ENCODE data around the gene ELMO2. TPM values are rescaled to one million over a fixed set of nuclear protein-coding genes. Genes with fewer than 3 reads are reported as not detected.

Gene ELMO2
- total RNA-seq, 1 donor: 48.4 TPM

GRCh38 chr20:46359233-46359751 lies 47.1 kb downstream of the ELMO2 start:
- TF ChIP-seq CTCF (IDR thresholded peaks at IDR 0.05; ENCODE audit: insufficient read depth, low read depth, low read length): no peak
- H3K4me3 ChIP-seq (ENCODE audit: low read depth, low read length): no peak overlapping the region
- DNase-seq (ENCODE audit: low read depth): no peak

- DNase-seq (ENCODE audit: low read depth): no peak
These were observed 47.9 kb downstream of the ELMO2 start for GRCh38 chr20:46358346-46359058.

GRCh38 chr20:46357030-46357514 lies 49.3 kb downstream of the ELMO2 start:
- H3K4me3 ChIP-seq (ENCODE audit: low read depth, low read length): no peak overlapping the region
- no peak for DNase-seq (ENCODE audit: low read depth)
- no peak for TF ChIP-seq CTCF (IDR thresholded peaks at IDR 0.05; ENCODE audit: insufficient read depth, low read depth, low read length)

More at GRCh38 chr20:46358346-46359058, 47.9 kb downstream of the ELMO2 start:
- no peak overlapping the region for H3K4me3 ChIP-seq (ENCODE audit: low read depth, low read length)
- no peak for TF ChIP-seq CTCF (IDR thresholded peaks at IDR 0.05; ENCODE audit: insufficient read depth, low read depth, low read length)

GRCh38 chr20:46356195-46357029 lies 50.0 kb downstream of the ELMO2 start:
- no peak for DNase-seq (ENCODE audit: low read depth)
- H3K4me3 ChIP-seq (ENCODE audit: low read depth, low read length): no peak overlapping the region
- no peak for TF ChIP-seq CTCF (IDR thresholded peaks at IDR 0.05; ENCODE audit: insufficient read depth, low read depth, low read length)

GRCh38 chr20:46355778-46356177 lies 50.6 kb downstream of the ELMO2 start:
- TF ChIP-seq CTCF (IDR thresholded peaks at IDR 0.05; ENCODE audit: insufficient read depth, low read depth, low read length): no peak
- DNase-seq (ENCODE audit: low read depth): no peak
- no peak overlapping the region for H3K4me3 ChIP-seq (ENCODE audit: low read depth, low read length)

- no peak for DNase-seq (ENCODE audit: low read depth)
- no peak overlapping the region for H3K4me3 ChIP-seq (ENCODE audit: low read depth, low read length)
- TF ChIP-seq CTCF (IDR thresholded peaks at IDR 0.05; ENCODE audit: insufficient read depth, low read depth, low read length): no peak
These were observed 51.3 kb downstream of the ELMO2 start for GRCh38 chr20:46354920-46355654.
